Fibroblast of lung (primary cell): Measurements from ENCODE around the gene SLC44A1. TPM values are rescaled to one million over a fixed set of nuclear protein-coding genes. Genes with fewer than 3 reads are reported as not detected.
"Not testable (repeated sequence)": the region's sequence is repeated elsewhere in the genome, so short reads cannot be mapped to it uniquely, and the experiment has no call there.

Experiments used
- DNase-seq, 2 donors: peaks; one replicate each; pipeline versions ENCODE4 v3.0.0 to v3.0.0-alpha.2; 2010; ENCODE audit warnings: low read depth in 2 of 2
- H2AFZ ChIP-seq: 2 replicates; pipeline ENCODE4 v1.5.1; 2012; ENCODE audit warnings: low read length, control low read depth, inconsistent platforms
- H3K27ac ChIP-seq: 2 replicates; pipeline ENCODE4 v1.5.1; 2011; ENCODE audit warnings: low read length, control low read depth; ENCODE audit not compliant: insufficient read depth
- H3K27me3 ChIP-seq: 2 replicates; pipeline ENCODE4 v1.5.1; 2011; ENCODE audit warnings: mild to moderate bottlenecking, low read length; ENCODE audit not compliant: control insufficient read depth, insufficient read depth
- H3K36me3 ChIP-seq: 2 replicates; pipeline ENCODE4 v1.5.1; 2011; ENCODE audit warnings: low read length; ENCODE audit not compliant: control insufficient read depth, insufficient read depth
- H3K4me1 ChIP-seq: 2 replicates; pipeline ENCODE4 v1.5.1; 2011; ENCODE audit warnings: low read length; ENCODE audit not compliant: control insufficient read depth, insufficient read depth; ENCODE audit errors: extremely low read depth
- H3K4me2 ChIP-seq: 2 replicates; pipeline ENCODE4 v1.5.1; 2011; ENCODE audit warnings: low read length, control low read depth; ENCODE audit not compliant: insufficient read depth; ENCODE audit errors: extremely low read depth
- H3K4me3 ChIP-seq, 4 experiments: fragments of 200-600 bp in 1 of 4; sonication (generic) in 1 of 4; replicated peaks in 1 of 4; 2 replicates each; pipeline ENCODE4 v1.5.1; 2011 to 2016; ENCODE audit warnings: low read length in 4 of 4, low read depth in 3 of 4, mild to moderate bottlenecking in 3 of 4, control low read depth in 2 of 4, inconsistent platforms in 1 of 4, mixed read lengths in 1 of 4; ENCODE audit not compliant: insufficient read depth in 1 of 4; ENCODE audit errors: control extremely low read depth in 1 of 4
- H3K79me2 ChIP-seq: 2 replicates; pipeline ENCODE4 v1.5.1; 2012; ENCODE audit warnings: mild to moderate bottlenecking, low read length, inconsistent platforms; ENCODE audit not compliant: control insufficient read depth, insufficient read depth
- H3K9ac ChIP-seq: 2 replicates; pipeline ENCODE4 v1.5.1; 2011; ENCODE audit warnings: mild to moderate bottlenecking, low read length, control low read depth; ENCODE audit not compliant: insufficient read depth
- H3K9me3 ChIP-seq: 2 replicates; pipeline ENCODE4 v1.5.1; 2012; ENCODE audit warnings: low read depth, low read length; ENCODE audit not compliant: control insufficient read depth, insufficient read depth
- H4K20me1 ChIP-seq: 2 replicates; pipeline ENCODE4 v1.5.1; 2011; ENCODE audit warnings: low read length; ENCODE audit not compliant: control insufficient read depth, insufficient read depth; ENCODE audit errors: extremely low read depth
- CTCF ChIP-seq, 2 donors: IDR thresholded peaks in 1 of 2; conservative IDR thresholded peaks in 1 of 2; 1 replicate in 1 of 2; 2 replicates in 1 of 2; pipeline ENCODE4 v1.5.1; 2011 to 2012; ENCODE audit warnings: low read length in 2 of 2, control low read depth in 1 of 2, inconsistent platforms in 1 of 2, low read depth in 1 of 2, mild to moderate bottlenecking in 1 of 2
- EZH2 ChIP-seq: IDR thresholded peaks from 2 replicates; pipeline ENCODE4 v1.5.1; 2012; ENCODE audit warnings: low read length, control low read depth, mild to moderate bottlenecking; ENCODE audit errors: missing control alignments
- polyA plus RNA-seq, 2 donors: library from polyadenylated mRNA; depleted of rRNA in 1 of 2; stranded (reverse) in 1 of 2; unstranded in 1 of 2; fragments of >200 nt; gene quantifications; 2 replicates each; pipeline ENCODE4 v1.2.1, GENCODE V29; 2011 to 2012; ENCODE audit warnings: missing spikeins in 1 of 2
- total RNA-seq: library from RNA; depleted of rRNA; stranded (reverse); fragments of >200 nt; gene quantifications from 2 replicates; pipeline ENCODE4 v1.2.1, GENCODE V29; 2014

The SLC44A1 gene
- total and polyA plus RNA-seq, 2 donors (not counting 1 experiment from before 2014, with no cell fraction given) = 35.9 to 54.2 TPM

- Histone ChIP-seq H4K20me1 (no peaks in the 10 kb centered on the region), H3K27me3 (no peaks in the 10 kb centered on the region), H3K9me3 (no peaks in the 10 kb centered on the region), H2AFZ (no peak overlapping the region), H3K4me2 (no peak overlapping the region), H3K4me3 (no peak overlapping the region), H3K79me2 (no peaks in the 10 kb centered on the region), H3K9ac (no peak overlapping the region), H3K27ac (no peak overlapping the region), H3K4me1 (no peaks in the 10 kb centered on the region), H3K36me3 (no peaks in the 10 kb centered on the region)
- DNase-seq = no peak
- TF ChIP-seq EZH2 (no peak), CTCF (conservative IDR thresholded peaks at IDR 0.05 in 1 of 2, IDR thresholded peaks at IDR 0.05 in 1 of 2; ENCODE audit: low read depth in 1 of 2, low read length in 2 of 2) (no peak)
Measured at GRCh38 chr9:105262497-105262896, 18.0 kb downstream of the SLC44A1 start.

GRCh38 chr9:105264380-105264779, 19.9 kb downstream of the SLC44A1 start:
- Histone ChIP-seq H3K27me3 (no peaks in the 10 kb centered on the region), H3K9me3 (no peaks in the 10 kb centered on the region), H3K27ac (no peak overlapping the region), H3K79me2 (no peaks in the 10 kb centered on the region), H3K4me3 (no peak overlapping the region), H2AFZ (no peak overlapping the region), H3K36me3 (no peaks in the 10 kb centered on the region), H3K9ac (no peak overlapping the region), H4K20me1 (no peaks in the 10 kb centered on the region), H3K4me2 (no peak overlapping the region), H3K4me1 (no peaks in the 10 kb centered on the region)
- TF ChIP-seq EZH2 = no peak
- TF ChIP-seq CTCF (conservative IDR thresholded peaks at IDR 0.05 in 1 of 2, IDR thresholded peaks at IDR 0.05 in 1 of 2; ENCODE audit: low read depth in 1 of 2, low read length in 2 of 2) = no peak
- peak; percentile 33 to 39 for DNase-seq

GRCh38 chr9:105268254-105268653, 23.8 kb downstream of the SLC44A1 start:
- not testable (repeated sequence) for H3K9me3 ChIP-seq, H3K79me2 ChIP-seq, H3K4me1 ChIP-seq, DNase-seq, H3K36me3 ChIP-seq, H4K20me1 ChIP-seq, H3K9ac ChIP-seq, H3K27ac ChIP-seq, H2AFZ ChIP-seq, H3K4me2 ChIP-seq, H3K4me3 ChIP-seq, H3K27me3 ChIP-seq

GRCh38 chr9:105269593-105269992, 25.1 kb downstream of the SLC44A1 start:
- Histone ChIP-seq H3K27me3 (no peaks in the 10 kb centered on the region), H4K20me1 (no peaks in the 10 kb centered on the region), H3K9me3 (no peaks in the 10 kb centered on the region), H3K36me3 (no peaks in the 10 kb centered on the region), H3K79me2 (no peaks in the 10 kb centered on the region), H3K4me2 (no peak overlapping the region), H3K4me3 (no peak overlapping the region), H3K27ac (no peak overlapping the region), H2AFZ (no peak overlapping the region), H3K9ac (no peak overlapping the region), H3K4me1 (no peaks in the 10 kb centered on the region)
- TF ChIP-seq CTCF (conservative IDR thresholded peaks at IDR 0.05 in 1 of 2, IDR thresholded peaks at IDR 0.05 in 1 of 2; ENCODE audit: low read depth in 1 of 2, low read length in 2 of 2) = no peak
- no peak for TF ChIP-seq EZH2
- no peak for DNase-seq
